Panc1 (cell line): ENCODE data around the gene S100A16. TPM values are rescaled to one million over a fixed set of nuclear protein-coding genes. Genes with fewer than 3 reads are reported as not detected.
A peak's percentile ranks its signal among the peaks of the same experiment; 100 is the strongest.

Source experiments
- ATAC-seq: fragments of 200-7000 bp; cut with Tn5 transposase; 2 replicates; pipeline ENCODE4 v1.9.1; 2020; ENCODE audit warnings: mild to moderate bottlenecking, moderate library complexity
- BruUV-seq: library from RNA; stranded (reverse); fragments of 400-500 nt; replicated peaks from 2 replicates; lab custom pipeline; 2021; lab: Mats Ljungman, UMichigan
- CTCF ChIA-PET: fragments of 300-600 bp; sonication (Branson Sonifier 250); formaldehyde crosslinking; loops from one replicate; lab custom pipeline; 2022; ENCODE audit warnings: antibody characterized with exemption; lab: Charles Lee
- POLR2A ChIA-PET: fragments of 300-600 bp; sonication (Branson Sonifier 250); formaldehyde crosslinking; loops from one replicate; lab custom pipeline; 2022; ENCODE audit warnings: antibody characterized with exemption; lab: Charles Lee
- DNase-seq: peaks from one replicate; pipeline ENCODE4 v3.0.0-alpha.2; 2010; ENCODE audit warnings: low read depth, low spot score
- H3K27ac ChIP-seq: 2 replicates; pipeline ENCODE4 v1.5.1; 2011; ENCODE audit warnings: mild to moderate bottlenecking, low read length, inconsistent platforms
- H3K27me3 ChIP-seq: fragments of 200-500 bp; sonication (Bioruptor generic); 2 replicates; pipeline ENCODE4 v1.6.0; 2014; ENCODE audit warnings: low read length, inconsistent platforms; ENCODE audit not compliant: control insufficient read depth, insufficient read depth
- H3K36me3 ChIP-seq: fragments of 200-500 bp; sonication (Bioruptor generic); 2 replicates; pipeline ENCODE4 v1.5.1; 2014; ENCODE audit warnings: inconsistent platforms, mild to moderate bottlenecking, low read length, moderate library complexity; ENCODE audit not compliant: control insufficient read depth, insufficient read depth
- H3K4me1 ChIP-seq: 2 replicates; pipeline ENCODE4 v1.5.1; 2011; ENCODE audit warnings: inconsistent platforms, mild to moderate bottlenecking, low read length, moderate library complexity; ENCODE audit not compliant: control insufficient read depth, insufficient read depth
- H3K4me3 ChIP-seq, 2 experiments: 2 replicates each; pipeline ENCODE4 v1.5.1; 2011 to 2012; ENCODE audit warnings: low read depth in 2 of 2, low read length in 2 of 2, mild to moderate bottlenecking in 2 of 2, inconsistent platforms in 1 of 2, moderate library complexity in 1 of 2
- H3K9me3 ChIP-seq: fragments of 200-500 bp; sonication (Bioruptor generic); 2 replicates; pipeline ENCODE4 v1.5.1; 2014; ENCODE audit warnings: low read depth, mild to moderate bottlenecking, inconsistent platforms, low read length, moderate library complexity; ENCODE audit not compliant: control insufficient read depth, insufficient read depth
- CTCF ChIP-seq: fragments of 450-650 bp; IDR thresholded peaks from 2 replicates; pipeline ENCODE4 v1.5.1; 2017; ENCODE audit warnings: mild to moderate bottlenecking
- POLR2AphosphoS5 ChIP-seq: IDR thresholded peaks from 2 replicates; pipeline ENCODE4 v1.6.1; 2012; ENCODE audit warnings: mild to moderate bottlenecking, low read depth, low read length, moderate library complexity
- SIN3A ChIP-seq: IDR thresholded peaks from 2 replicates; pipeline ENCODE4 v1.6.1; 2012; ENCODE audit warnings: low read depth, mild to moderate bottlenecking, low read length, moderate library complexity, borderline replicate concordance; ENCODE audit not compliant: insufficient read depth
- TCF7L2 ChIP-seq: IDR thresholded peaks from 2 replicates; pipeline ENCODE4 v1.6.1; 2011; ENCODE audit warnings: mild to moderate bottlenecking, low read depth, low read length, inconsistent platforms
- in situ Hi-C: cut with HindIII; loops from 2 replicates; pipeline ENCODE4 v1.10.0; 2016; ENCODE audit warnings: low sequenced_read_pairs, low pct_unique_long_range_greater_than_20kb
- intact Hi-C: fragments of 100-400 bp; cut with micrococcal nuclease; formaldehyde crosslinking; loops from one replicate; pipeline ENCODE4 v1.10.0; 2022; ENCODE audit not compliant: unreplicated experiment
- total RNA-seq: library from RNA; stranded (reverse); gene quantifications from one replicate; pipeline ENCODE4 v1.2.1, GENCODE V29; 2021; ENCODE audit not compliant: unreplicated experiment
- TF ChIP-seq, protein P1 (sequence below), 2 experiments: IDR thresholded peaks; 2 replicates each; pipeline ENCODE4 v1.6.1; 2011 to 2012; ENCODE audit warnings: low read depth in 2 of 2, control low read depth in 1 of 2, low read length in 1 of 2, mild to moderate bottlenecking in 1 of 2, moderate library complexity in 1 of 2; ENCODE audit not compliant: insufficient read depth in 1 of 2

S100A16 gene
- total RNA-seq, 1 experiment from 2014 or later: 61.6 TPM

GRCh38 chr1:153616917-153617311, 4.0 kb upstream of the S100A16 start:
- Histone ChIP-seq H3K4me1 (peaks cover 11% of the 10 kb centered on the region), H3K27me3 (no peaks in the 10 kb centered on the region), H3K27ac (peak overlapping the region; percentile 66), H3K36me3 (no peaks in the 10 kb centered on the region), H3K4me3 (no peak overlapping the region), H3K9me3 (no peaks in the 10 kb centered on the region)
- CTCF ChIA-PET: interaction anchor here (2.3 to 3.0 kb wide), 2 partner anchors 11 to 45 kb away, joined by 12 to 13 read pairs; partner anchors contain the start of gene S100A13
- intact Hi-C loops (loop anchor here (2.0 to 5.0 kb wide), 2 partner anchors 44 to 105 kb away; no protein-coding TSS in a partner anchor), in situ Hi-C loops (loop anchor here (25.0 kb wide), 1 partner anchor 255 kb away; the partner anchor contains the start of gene S100A9)
- POLR2A ChIA-PET: no interaction called here
- DNase-seq (no peak), ATAC-seq (no peak)
- TF ChIP-seq CTCF (no peak), POLR2AphosphoS5 (no peak), SIN3A (no peak)
- TF ChIP-seq, protein P1, sequence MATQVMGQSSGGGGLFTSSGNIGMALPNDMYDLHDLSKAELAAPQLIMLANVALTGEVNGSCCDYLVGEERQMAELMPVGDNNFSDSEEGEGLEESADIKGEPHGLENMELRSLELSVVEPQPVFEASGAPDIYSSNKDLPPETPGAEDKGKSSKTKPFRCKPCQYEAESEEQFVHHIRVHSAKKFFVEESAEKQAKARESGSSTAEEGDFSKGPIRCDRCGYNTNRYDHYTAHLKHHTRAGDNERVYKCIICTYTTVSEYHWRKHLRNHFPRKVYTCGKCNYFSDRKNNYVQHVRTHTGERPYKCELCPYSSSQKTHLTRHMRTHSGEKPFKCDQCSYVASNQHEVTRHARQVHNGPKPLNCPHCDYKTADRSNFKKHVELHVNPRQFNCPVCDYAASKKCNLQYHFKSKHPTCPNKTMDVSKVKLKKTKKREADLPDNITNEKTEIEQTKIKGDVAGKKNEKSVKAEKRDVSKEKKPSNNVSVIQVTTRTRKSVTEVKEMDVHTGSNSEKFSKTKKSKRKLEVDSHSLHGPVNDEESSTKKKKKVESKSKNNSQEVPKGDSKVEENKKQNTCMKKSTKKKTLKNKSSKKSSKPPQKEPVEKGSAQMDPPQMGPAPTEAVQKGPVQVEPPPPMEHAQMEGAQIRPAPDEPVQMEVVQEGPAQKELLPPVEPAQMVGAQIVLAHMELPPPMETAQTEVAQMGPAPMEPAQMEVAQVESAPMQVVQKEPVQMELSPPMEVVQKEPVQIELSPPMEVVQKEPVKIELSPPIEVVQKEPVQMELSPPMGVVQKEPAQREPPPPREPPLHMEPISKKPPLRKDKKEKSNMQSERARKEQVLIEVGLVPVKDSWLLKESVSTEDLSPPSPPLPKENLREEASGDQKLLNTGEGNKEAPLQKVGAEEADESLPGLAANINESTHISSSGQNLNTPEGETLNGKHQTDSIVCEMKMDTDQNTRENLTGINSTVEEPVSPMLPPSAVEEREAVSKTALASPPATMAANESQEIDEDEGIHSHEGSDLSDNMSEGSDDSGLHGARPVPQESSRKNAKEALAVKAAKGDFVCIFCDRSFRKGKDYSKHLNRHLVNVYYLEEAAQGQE (IDR thresholded peaks at IDR 0.05; ENCODE audit: insufficient read depth in 1 of 2, low read depth in 2 of 2, low read length in 1 of 2): no peak
- no TSS peak for BruUV-seq

DNA sequence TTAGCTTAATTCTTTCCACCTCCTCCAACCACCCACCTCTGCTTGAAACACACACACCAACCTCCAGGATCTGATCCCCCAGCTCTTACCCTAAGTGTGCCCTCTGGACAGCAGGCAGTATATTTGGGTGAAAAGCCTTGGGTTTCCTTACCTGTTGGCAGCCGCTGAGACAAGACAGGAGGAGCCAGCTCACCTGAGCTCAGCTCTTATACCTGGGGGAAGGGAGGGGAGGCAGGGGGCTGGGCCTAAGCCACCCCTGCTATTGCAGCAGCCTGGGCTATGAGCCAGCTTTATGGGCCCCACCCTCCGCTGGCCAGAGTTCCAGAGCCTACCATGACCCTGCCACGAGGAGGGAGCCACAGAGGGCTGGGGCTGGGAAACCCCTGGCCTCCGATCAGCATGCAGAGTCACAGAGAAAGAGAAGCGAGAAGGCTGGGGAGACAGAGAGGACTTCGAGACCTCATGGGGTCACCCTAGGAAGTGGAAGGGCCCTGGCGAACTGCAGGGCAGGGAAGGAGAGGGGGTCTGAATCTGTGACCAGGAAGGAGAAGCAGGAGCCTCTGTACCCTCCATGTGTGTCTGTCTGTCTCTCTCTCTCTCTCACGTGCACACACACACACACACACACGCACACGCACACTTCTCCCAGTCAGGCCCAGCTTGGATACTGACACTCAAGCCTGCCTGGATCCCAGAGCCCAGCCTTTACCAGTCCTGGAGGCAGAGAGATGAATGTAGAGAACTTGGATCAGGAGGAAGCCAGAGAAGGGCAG, 3.4 kb upstream of the S100A16 start, which contains the start of gene S100A14:
S100A14 (minus strand) TSS at position 182 of the 773 bp plus-strand sequence. CDS start 467 bp downstream, outside the sequence.
- H3K36me3 ChIP-seq: no peaks in the 10 kb centered on the region

More for the DNA sequence above, 3.4 kb upstream of the S100A16 start, which contains the start of gene S100A14:
- in situ Hi-C loops: loop anchor here (25.0 kb wide), 1 partner anchor 254 kb away; the partner anchor contains the start of gene S100A9
- POLR2A ChIA-PET: interaction anchor here (1.0 kb wide), 1 partner anchor 18 kb away, joined by 4 read pairs; no protein-coding TSS in a partner anchor
- no peak for ATAC-seq
- CTCF ChIA-PET: interaction anchor here (1.2 to 3.0 kb wide), 2 partner anchors 11 to 83 kb away, joined by 3 to 12 read pairs; partner anchors contain the start of gene S100A13
- Histone ChIP-seq H3K4me3 (no peak within 1 kb of the TSS), H3K4me1 (peaks cover 16% of the 10 kb centered on the region), H3K27ac (peak within 1 kb of the TSS; percentile 66), H3K27me3 (no peaks in the 10 kb centered on the region), H3K9me3 (no peaks in the 10 kb centered on the region)
- intact Hi-C loops: loop anchor here (2.0 to 5.0 kb wide), 2 partner anchors 44 to 104 kb away; no protein-coding TSS in a partner anchor
- no peak for DNase-seq
- no TSS peak for BruUV-seq
- TF ChIP-seq, protein P1 (IDR thresholded peaks at IDR 0.05; ENCODE audit: insufficient read depth in 1 of 2, low read depth in 2 of 2, low read length in 1 of 2): no peak
- TF ChIP-seq TCF7L2 (no peak), SIN3A (no peak), CTCF (no peak), POLR2AphosphoS5 (no peak)
